Stomach (tissue), 4 donors: ENCODE results near the gene BRPF1.

Source experiments
- EP300 ChIP-seq: sonication (generic); formaldehyde crosslinking; IDR thresholded peaks from one replicate; pipeline ENCODE4 v1.6.1; 2017; ENCODE audit warnings: antibody characterized with exemption
- POLR2A ChIP-seq, 4 donors: fragments of 450-650 bp; IDR thresholded peaks; one replicate each; pipeline ENCODE4 v1.6.1; 2016; ENCODE audit warnings: antibody characterized with exemption in 4 of 4, control low read depth in 2 of 4, mild to moderate bottlenecking in 1 of 4, moderate library complexity in 1 of 4
- TF ChIP-seq, protein P1 (sequence below), 7 experiments: fragments of 450-650 bp in 4 of 7; fragments of 200-600 bp in 3 of 7; sonication (generic) in 3 of 7; IDR thresholded peaks; one replicate each; pipeline ENCODE4 v1.5.1; 2016 to 2019; ENCODE audit warnings: antibody characterized with exemption in 7 of 7, control low read depth in 2 of 7, mild to moderate bottlenecking in 1 of 7

DNA sequence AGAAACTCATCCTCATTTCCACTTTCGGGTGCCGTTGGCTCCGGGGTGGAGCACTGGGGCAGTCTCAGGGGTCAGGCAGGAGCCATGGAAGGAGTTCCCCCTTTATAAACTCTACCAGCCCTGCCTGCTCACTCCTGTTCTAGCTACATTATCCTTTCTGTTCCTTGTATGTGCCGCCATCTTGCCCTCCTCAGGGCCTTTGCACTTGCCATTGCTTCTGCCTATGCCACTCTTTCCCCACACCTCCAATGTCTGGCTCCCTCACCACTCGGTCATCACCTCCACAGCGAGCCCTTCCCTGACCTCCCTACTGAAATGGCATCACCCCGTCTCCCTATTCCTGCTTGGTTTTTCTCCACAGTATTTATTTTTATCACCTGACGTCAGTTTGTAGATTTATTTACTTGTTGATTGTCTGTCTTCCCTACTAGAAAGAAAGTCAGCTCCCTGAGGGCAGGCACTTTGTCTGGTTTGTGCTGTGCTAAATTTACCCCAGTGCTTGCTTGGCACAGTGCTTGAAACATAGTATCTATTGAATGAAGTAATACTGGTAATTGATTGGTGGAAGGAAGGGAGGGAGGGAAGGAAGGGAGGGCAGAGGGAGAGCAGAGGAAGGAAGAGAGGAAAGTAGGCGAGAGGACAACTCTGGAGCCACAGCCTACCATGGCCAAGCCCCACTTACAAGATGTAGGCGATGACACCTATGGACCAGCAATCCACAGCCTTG, 29.4 kb downstream of the BRPF1 start:
- TF ChIP-seq, protein P1, sequence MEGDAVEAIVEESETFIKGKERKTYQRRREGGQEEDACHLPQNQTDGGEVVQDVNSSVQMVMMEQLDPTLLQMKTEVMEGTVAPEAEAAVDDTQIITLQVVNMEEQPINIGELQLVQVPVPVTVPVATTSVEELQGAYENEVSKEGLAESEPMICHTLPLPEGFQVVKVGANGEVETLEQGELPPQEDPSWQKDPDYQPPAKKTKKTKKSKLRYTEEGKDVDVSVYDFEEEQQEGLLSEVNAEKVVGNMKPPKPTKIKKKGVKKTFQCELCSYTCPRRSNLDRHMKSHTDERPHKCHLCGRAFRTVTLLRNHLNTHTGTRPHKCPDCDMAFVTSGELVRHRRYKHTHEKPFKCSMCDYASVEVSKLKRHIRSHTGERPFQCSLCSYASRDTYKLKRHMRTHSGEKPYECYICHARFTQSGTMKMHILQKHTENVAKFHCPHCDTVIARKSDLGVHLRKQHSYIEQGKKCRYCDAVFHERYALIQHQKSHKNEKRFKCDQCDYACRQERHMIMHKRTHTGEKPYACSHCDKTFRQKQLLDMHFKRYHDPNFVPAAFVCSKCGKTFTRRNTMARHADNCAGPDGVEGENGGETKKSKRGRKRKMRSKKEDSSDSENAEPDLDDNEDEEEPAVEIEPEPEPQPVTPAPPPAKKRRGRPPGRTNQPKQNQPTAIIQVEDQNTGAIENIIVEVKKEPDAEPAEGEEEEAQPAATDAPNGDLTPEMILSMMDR (IDR thresholded peaks at IDR 0.05) = no peak
- no peak for TF ChIP-seq POLR2A (IDR thresholded peaks at IDR 0.05)
- TF ChIP-seq EP300 = no peak
